HL-60/S4 treated with retinoic acid at 250 ng/mL for 4 days and 3 days (cell line): ENCODE measurements around the gene ASGR2.
"Not testable (repeated sequence)": the region's sequence is repeated elsewhere in the genome, so short reads cannot be mapped to it uniquely, and the experiment has no call there.

Experiments
- in situ Hi-C: fragments of 300-500 bp; cut with MboI; formaldehyde crosslinking; loops from 2 replicates; pipeline ENCODE4 v1.7.0; 2022; ENCODE audit warnings: low sequenced_read_pairs

ASGR2 gene

GRCh38 chr17:7127501-7127900 is 12.9 kb upstream of the ASGR2 start:
- in situ Hi-C loops, result not testable (repeated sequence)

- in situ Hi-C loops, result not testable (repeated sequence)
Observed at GRCh38 chr17:7126386-7126785, 11.8 kb upstream of the ASGR2 start.

- in situ Hi-C loops, result no loop called here
Observed at GRCh38 chr17:7124923-7125322, 10.3 kb upstream of the ASGR2 start.

- in situ Hi-C loops, result no loop called here
Observed at GRCh38 chr17:7123844-7124243, 9.2 kb upstream of the ASGR2 start.

GRCh38 chr17:7122381-7122780 is 7.8 kb upstream of the ASGR2 start:
- in situ Hi-C loops, result no loop called here

- in situ Hi-C loops, result not testable (repeated sequence)
Observed at GRCh38 chr17:7120635-7121034, 6.0 kb upstream of the ASGR2 start.

GRCh38 chr17:7120123-7120522 is 5.5 kb upstream of the ASGR2 start:
- in situ Hi-C loops, result no loop called here

GRCh38 chr17:7119314-7119713 is 4.7 kb upstream of the ASGR2 start:
- in situ Hi-C loops, result no loop called here

- in situ Hi-C loops, result no loop called here
Observed at GRCh38 chr17:7114875-7115614, 423 bp upstream of the ASGR2 start.

- in situ Hi-C loops, result no loop called here
Observed at GRCh38 chr17:7113273-7114071, 1.1 kb downstream of the ASGR2 start.

- in situ Hi-C loops, result no loop called here
Observed at GRCh38 chr17:7112510-7113108, 2.0 kb downstream of the ASGR2 start.

- in situ Hi-C loops, result no loop called here
Observed at GRCh38 chr17:7111784-7112509, 2.7 kb downstream of the ASGR2 start.

- in situ Hi-C loops, result no loop called here
Observed at GRCh38 chr17:7110617-7111306, 3.9 kb downstream of the ASGR2 start.

- in situ Hi-C loops, result no loop called here
Observed at GRCh38 chr17:7109461-7110322, 4.9 kb downstream of the ASGR2 start.

GRCh38 chr17:7108981-7109380 is 5.6 kb downstream of the ASGR2 start:
- in situ Hi-C loops, result no loop called here

- in situ Hi-C loops, result no loop called here
Observed at GRCh38 chr17:7108560-7108925, 6.1 kb downstream of the ASGR2 start.

- in situ Hi-C loops, result no loop called here
Observed at GRCh38 chr17:7107795-7108559, 6.6 kb downstream of the ASGR2 start.

- in situ Hi-C loops, result no loop called here
Observed at GRCh38 chr17:7107012-7107754, 7.4 kb downstream of the ASGR2 start.
